Measurements from ENCODE around the gene PBX3. TPM values are rescaled to one million over a fixed set of nuclear protein-coding genes. Genes with fewer than 3 reads are reported as not detected.

PBX3 gene
- total RNA-seq, 2 experiments from 2014 or later: 25.3 to 30.8 TPM

DNA sequence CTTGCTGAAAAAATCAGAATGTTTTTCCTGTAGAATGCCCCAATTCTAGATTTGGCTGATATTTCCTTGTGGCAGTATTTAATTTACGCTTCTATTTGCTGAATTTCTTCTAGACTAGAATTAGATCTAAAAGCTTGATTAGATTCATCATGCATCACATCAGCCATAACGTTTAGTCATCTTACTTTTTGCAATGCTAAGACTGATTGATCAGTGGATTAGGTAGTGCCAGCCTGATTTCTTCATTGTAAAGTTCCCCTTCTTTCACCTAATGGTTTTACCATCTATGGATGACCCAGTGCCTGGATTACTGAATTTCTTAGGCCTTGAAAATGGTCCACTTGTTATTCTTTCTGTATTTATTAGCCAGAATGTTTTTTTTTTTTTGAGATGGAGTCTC is 83.9 kb downstream of the PBX3 start:
- POLR2A ChIA-PET: interaction anchor here (0.7 to 2.5 kb wide), 6 partner anchors 10 to 124 kb away, joined by 3 to 15 read pairs (median 5); partner anchors contain the start of gene MAPKAP1
- intact Hi-C loops (cut with DNase I, micrococcal nuclease): loop anchor here in 1 of 2 experiments (5.0 kb wide), 1 partner anchor 36 kb away; no protein-coding TSS in a partner anchor
- Histone ChIP-seq H3K4me3 (ENCODE audit: low read length) (no peak overlapping the region), H3K36me3 (ENCODE audit: insufficient read depth, low read length) (no peaks in the 10 kb centered on the region), H3K27ac (ENCODE audit: low read depth in 1 of 2, low read length in 2 of 2) (no peak overlapping the region), H3K9me3 (ENCODE audit: control insufficient read depth in 1 of 2, insufficient read depth in 1 of 2, low read length in 2 of 2) (no peaks in the 10 kb centered on the region), H3K27me3 (ENCODE audit: control insufficient read depth in 1 of 2, insufficient read depth in 2 of 2, low read length in 2 of 2) (no peaks in the 10 kb centered on the region), H3K4me1 (ENCODE audit: insufficient read depth, low read length) (peaks cover 3% of the 10 kb centered on the region)
- no peaks in the 10 kb centered on the region for H3K36me3 Mint-ChIP-seq (ENCODE audit: low read depth)
- ATAC-seq (ENCODE audit: poor library complexity): no peak
- peak overlapping the region; percentile 99 for H3K27ac Mint-ChIP-seq
- peaks cover 46% of the 10 kb centered on the region for H3K4me1 Mint-ChIP-seq (ENCODE audit: low read depth)
- H3K4me3 Mint-ChIP-seq: peak overlapping the region; percentile 86
- DNase-seq: no peak
- H3K27me3 Mint-ChIP-seq: no peaks in the 10 kb centered on the region
- no peaks in the 10 kb centered on the region for H3K9me3 Mint-ChIP-seq
- no peak for TF ChIP-seq CTCF (IDR thresholded peaks at IDR 0.05)
- CTCF ChIA-PET: interaction anchor here (1.0 to 1.9 kb wide), 4 partner anchors 9 to 67 kb away, joined by 3 to 9 read pairs (median 4); no protein-coding TSS in a partner anchor

DNA sequence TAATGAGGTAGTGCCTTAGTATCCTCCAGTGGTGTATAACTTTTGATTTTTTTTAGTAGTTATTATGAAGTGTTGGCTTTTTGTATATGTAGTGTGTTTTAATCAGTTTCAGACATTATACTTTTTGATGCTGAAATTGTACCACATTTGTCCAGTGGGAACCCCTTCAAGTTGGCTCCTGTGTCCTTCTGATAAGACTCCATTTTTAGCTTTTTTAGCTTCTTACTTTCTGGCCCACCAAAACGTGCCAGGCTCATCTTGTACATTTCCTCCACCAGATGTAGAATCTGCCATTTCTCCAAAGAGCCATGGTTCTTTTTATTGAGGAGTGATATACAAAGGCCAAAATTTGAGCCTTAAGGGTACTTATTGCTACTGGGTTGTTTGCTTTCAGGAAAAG is 84.4 kb downstream of the PBX3 start:
- POLR2A ChIA-PET: interaction anchor here (0.7 to 1.3 kb wide), 2 partner anchors 10 to 11 kb away, joined by 3 to 6 read pairs; no protein-coding TSS in a partner anchor
- Mint-ChIP-seq H3K4me1 (ENCODE audit: low read depth) (peaks cover 46% of the 10 kb centered on the region), H3K27ac (peak overlapping the region; percentile 99), H3K9me3 (no peaks in the 10 kb centered on the region), H3K36me3 (ENCODE audit: low read depth) (no peaks in the 10 kb centered on the region), H3K27me3 (no peaks in the 10 kb centered on the region), H3K4me3 (no peak overlapping the region)
- Histone ChIP-seq H3K4me3 (ENCODE audit: low read length) (no peak overlapping the region), H3K36me3 (ENCODE audit: insufficient read depth, low read length) (no peaks in the 10 kb centered on the region), H3K27ac (ENCODE audit: low read depth in 1 of 2, low read length in 2 of 2) (no peak overlapping the region), H3K4me1 (ENCODE audit: insufficient read depth, low read length) (peaks cover 3% of the 10 kb centered on the region), H3K9me3 (ENCODE audit: control insufficient read depth in 1 of 2, insufficient read depth in 1 of 2, low read length in 2 of 2) (no peaks in the 10 kb centered on the region), H3K27me3 (ENCODE audit: control insufficient read depth in 1 of 2, insufficient read depth in 2 of 2, low read length in 2 of 2) (no peaks in the 10 kb centered on the region)
- no peak for ATAC-seq (ENCODE audit: poor library complexity)
- CTCF ChIA-PET: interaction anchor here (1.5 kb wide), 1 partner anchor 68 kb away, joined by 3 read pairs; no protein-coding TSS in a partner anchor
- DNase-seq: no peak
- no peak for TF ChIP-seq CTCF (IDR thresholded peaks at IDR 0.05)
- intact Hi-C loops (cut with DNase I, micrococcal nuclease): loop anchor here in 1 of 2 experiments (5.0 kb wide), 1 partner anchor 36 kb away; no protein-coding TSS in a partner anchor

DNA sequence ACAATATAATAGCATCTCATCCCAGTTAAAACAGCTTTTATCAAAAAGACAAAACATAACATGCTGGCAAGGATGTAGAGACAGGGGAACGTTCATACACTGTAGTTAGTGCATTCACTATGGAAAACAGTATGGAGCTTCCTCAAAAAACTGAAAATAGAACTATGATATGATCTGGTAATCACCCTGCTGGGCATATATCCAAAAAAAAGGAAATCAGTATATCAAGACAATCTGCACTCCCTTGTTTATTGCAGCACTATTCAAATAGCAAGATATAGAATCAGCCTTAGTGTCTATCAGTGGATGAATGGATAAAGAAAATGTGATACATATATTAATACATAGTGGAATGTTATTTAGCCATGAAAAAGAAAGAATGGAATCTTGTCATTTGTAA is 88.5 kb downstream of the PBX3 start:
- CTCF ChIA-PET: no interaction called here
- no peak overlapping the region for H3K27ac ChIP-seq (ENCODE audit: low read depth in 1 of 2, low read length in 2 of 2)
- no peaks in the 10 kb centered on the region for H3K4me1 ChIP-seq (ENCODE audit: insufficient read depth, low read length)

More for the DNA sequence above, 88.5 kb downstream of the PBX3 start:
- H3K4me3 Mint-ChIP-seq: no peak overlapping the region
- H3K27me3 Mint-ChIP-seq: no peaks in the 10 kb centered on the region
- DNase-seq (no peak), ATAC-seq (ENCODE audit: poor library complexity) (no peak)
- Histone ChIP-seq H3K27me3 (ENCODE audit: control insufficient read depth in 1 of 2, insufficient read depth in 2 of 2, low read length in 2 of 2) (no peaks in the 10 kb centered on the region), H3K9me3 (ENCODE audit: control insufficient read depth in 1 of 2, insufficient read depth in 1 of 2, low read length in 2 of 2) (no peaks in the 10 kb centered on the region), H3K4me3 (ENCODE audit: low read length) (no peak overlapping the region), H3K36me3 (ENCODE audit: insufficient read depth, low read length) (no peaks in the 10 kb centered on the region)
- peaks cover 11% of the 10 kb centered on the region for H3K4me1 Mint-ChIP-seq (ENCODE audit: low read depth)
- intact Hi-C loops (cut with DNase I, micrococcal nuclease): no loop called here
- POLR2A ChIA-PET: interaction anchor here (1.3 kb wide), 1 partner anchor 12 kb away, joined by 3 read pairs; no protein-coding TSS in a partner anchor
- no peaks in the 10 kb centered on the region for H3K9me3 Mint-ChIP-seq
- H3K27ac Mint-ChIP-seq: no peak overlapping the region
- no peak for TF ChIP-seq CTCF (IDR thresholded peaks at IDR 0.05)
- H3K36me3 Mint-ChIP-seq (ENCODE audit: low read depth): no peaks in the 10 kb centered on the region

All from CD4-positive, alpha-beta T cell (primary cell).